AG10803 (cell line): ENCODE results near the gene BNIP3.
"Not testable (repeated sequence)": the region's sequence is repeated elsewhere in the genome, so short reads cannot be mapped to it uniquely, and the experiment has no call there.

Source experiments
- DNase-seq: peaks from one replicate; pipeline ENCODE4 v3.0.0; 2010; ENCODE audit warnings: low read depth
- H3K4me3 ChIP-seq: 2 replicates; pipeline ENCODE4 v1.5.1; 2011; ENCODE audit warnings: mild to moderate bottlenecking, low read length, control low read depth
- CTCF ChIP-seq: conservative IDR thresholded peaks from 2 replicates; pipeline ENCODE4 v1.5.1; 2011; ENCODE audit warnings: mild to moderate bottlenecking, low read length, control low read depth, inconsistent platforms

The BNIP3 gene

DNA sequence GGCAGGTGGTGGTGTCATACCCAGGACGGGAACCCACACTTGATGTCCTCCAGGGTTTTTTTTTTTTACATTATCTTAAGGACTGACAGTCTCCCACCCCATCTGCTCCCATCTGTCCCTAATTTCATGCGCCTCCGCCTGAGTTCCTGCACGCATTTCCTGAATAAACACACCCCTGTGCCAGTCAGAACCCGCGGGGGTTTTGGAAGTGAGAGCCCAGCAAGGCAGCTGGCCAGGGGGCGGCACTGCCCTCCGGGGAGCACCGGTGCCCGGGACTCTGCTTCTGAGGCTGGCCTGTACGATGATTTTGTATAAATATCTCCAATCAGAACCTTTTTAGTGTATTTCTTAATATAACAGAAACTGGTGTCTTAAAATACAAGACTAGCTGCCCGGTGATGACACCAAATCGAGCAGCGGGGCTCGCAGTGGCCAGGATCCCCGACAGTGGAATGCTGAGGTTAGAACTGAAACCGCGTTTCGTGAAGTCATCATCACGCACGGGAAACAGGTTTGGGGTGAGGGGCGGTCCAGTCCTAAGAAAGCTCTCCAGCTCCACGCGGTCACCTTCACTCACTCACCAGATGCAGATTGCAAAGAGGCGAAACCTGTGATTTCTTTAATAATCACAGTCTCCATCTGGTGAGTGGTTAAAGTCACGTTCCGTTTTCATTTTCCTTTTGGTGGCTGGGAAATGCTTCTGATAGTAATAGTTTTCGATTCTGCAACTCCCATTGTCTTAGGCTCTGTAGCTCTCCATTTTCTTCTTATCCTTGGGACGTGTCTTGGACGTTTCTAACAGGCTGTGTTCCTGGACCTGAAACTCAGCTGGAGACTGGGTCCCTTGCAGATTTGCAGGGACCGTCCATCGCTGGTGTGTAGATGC is 19.7 kb downstream of the BNIP3 start:
- H3K4me3 ChIP-seq = peak overlapping the region; percentile 63
- DNase-seq = peak; percentile 60
- no peak for TF ChIP-seq CTCF

DNA sequence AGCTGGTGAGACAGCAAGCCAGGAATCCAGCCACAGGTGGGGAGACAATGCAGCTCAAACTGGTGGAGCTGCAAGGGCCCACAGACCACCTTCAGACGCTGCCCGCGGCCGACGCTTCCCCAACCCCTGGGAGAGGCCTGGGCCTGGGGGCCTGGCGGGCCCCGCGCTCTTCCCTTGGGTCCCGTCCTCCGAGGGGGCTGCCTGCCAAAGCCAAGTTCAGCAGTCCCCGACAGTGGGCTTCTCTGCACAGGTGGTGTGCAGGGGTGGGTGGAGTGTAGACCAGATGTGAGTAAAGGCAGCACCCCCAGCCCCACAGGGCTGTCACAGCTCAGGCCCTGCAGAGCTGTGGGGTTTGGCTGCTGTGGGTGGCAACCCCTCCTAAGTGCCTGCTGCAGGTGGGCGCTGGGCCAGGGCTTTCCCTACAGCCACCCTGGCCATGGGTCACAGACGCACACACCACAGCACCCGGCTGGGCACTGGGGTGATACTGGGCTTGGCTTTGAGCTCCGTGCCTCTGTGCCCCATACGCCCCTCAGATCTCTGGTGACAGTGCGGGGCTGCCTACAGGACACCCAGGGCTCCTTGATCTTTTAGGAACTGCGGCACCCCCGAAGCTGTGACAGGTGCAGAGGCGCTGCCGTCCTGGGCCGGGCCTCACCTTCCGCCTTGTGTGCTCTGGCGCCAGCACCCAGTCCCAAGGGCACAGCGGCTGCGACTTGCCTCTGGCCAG is 20.5 kb downstream of the BNIP3 start:
- peak overlapping the region; percentile 63 for H3K4me3 ChIP-seq
- no peak for DNase-seq
- TF ChIP-seq CTCF = no peak

DNA sequence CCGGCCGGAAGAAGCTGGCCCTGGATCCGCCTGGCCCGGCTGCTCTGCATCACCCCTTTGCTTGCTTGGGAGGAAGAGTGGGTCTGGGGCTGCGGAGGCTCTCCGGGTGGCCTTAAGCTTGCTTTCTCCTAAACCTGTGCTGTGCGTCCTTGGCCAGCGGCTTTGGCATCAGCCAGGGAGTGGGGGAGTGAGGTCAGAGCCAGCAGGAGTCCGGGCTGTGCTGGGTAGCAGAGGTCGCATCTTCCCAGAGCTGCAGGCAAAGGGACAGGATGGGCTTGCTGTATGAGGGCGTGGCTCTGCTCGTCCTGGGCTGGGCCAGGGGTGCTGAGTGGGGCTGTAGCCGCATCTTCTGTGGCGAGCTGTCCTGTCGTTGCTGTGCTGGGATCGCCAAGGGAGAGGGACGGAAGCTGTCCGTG is 21.1 kb downstream of the BNIP3 start:
- H3K4me3 ChIP-seq = no peak overlapping the region
- TF ChIP-seq CTCF = no peak
- DNase-seq = no peak

- DNase-seq = no peak
- no peak overlapping the region for H3K4me3 ChIP-seq
- no peak for TF ChIP-seq CTCF
Observed at GRCh38 chr10:131959841-131960240, 21.9 kb downstream of the BNIP3 start.

DNA sequence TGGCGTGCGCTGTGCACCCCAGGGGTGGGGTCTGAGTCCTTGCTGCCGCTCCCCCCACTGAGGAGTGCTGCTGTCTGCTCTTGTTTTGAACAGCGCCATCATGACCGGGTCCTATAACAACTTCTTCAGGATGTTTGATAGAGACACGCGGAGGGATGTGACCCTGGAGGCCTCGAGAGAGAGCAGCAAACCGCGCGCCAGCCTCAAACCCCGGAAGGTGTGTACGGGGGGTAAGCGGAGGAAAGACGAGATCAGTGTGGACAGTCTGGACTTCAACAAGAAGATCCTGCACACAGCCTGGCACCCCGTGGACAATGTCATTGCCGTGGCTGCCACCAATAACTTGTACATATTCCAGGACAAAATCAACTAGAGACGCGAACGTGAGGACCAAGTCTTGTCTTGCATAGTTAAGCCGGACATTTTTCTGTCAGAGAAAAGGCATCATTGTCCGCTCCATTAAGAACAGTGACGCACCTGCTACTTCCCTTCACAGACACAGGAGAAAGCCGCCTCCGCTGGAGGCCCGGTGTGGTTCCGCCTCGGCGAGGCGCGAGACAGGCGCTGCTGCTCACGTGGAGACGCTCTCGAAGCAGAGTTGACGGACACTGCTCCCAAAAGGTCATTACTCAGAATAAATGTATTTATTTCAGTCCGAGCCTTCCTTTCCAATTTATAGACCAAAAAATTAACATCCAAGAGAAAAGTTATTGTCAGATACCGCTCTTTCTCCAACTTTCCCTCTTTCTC is 26.0 kb downstream of the BNIP3 start:
- TF ChIP-seq CTCF = no peak
- no peak overlapping the region for H3K4me3 ChIP-seq
- no peak for DNase-seq

DNA sequence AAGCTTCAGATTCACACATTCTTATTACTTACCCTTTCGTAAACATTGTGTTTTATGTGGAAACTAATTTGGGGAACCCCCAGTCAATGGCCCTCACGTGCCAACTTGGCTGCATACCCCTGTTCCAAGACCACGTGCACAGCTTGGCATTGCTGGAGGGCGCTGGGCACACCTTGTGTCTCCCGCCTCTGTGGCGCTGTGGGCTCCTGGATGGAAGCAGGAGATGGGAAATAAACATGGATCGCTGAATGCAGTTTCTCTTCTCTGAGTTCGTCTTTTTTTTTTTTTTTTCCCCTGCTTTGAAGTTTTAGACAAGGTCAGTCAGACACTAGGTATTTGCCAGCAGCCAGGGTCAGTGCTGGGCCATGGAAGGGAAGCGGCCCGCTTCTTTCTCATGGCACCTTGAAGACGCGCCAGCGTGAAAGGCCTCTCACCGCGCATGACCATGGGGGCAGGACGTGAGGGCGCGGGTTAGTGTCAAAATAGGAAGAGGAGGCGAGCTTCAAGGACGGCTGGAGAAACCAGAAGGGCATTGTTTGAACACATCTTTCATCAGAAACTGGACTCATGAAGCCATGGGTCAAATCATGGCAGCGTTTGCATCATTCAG is 27.3 kb downstream of the BNIP3 start:
- H3K4me3 ChIP-seq = no peak overlapping the region
- no peak for TF ChIP-seq CTCF
- no peak for DNase-seq

GRCh38 chr10:131949908-131950307 is 31.8 kb downstream of the BNIP3 start:
- DNase-seq, H3K4me3 ChIP-seq: not testable (repeated sequence)
